HCT116 (cell line): Measurements from ENCODE around the gene WFDC5. TPM values are rescaled to one million over a fixed set of nuclear protein-coding genes. Genes with fewer than 3 reads are reported as not detected.

Experiments
- ATAC-seq: fragments of 200-7000 bp; cut with Tn5 transposase; 2 replicates; pipeline ENCODE4 v1.9.1; 2020; ENCODE audit warnings: mild to moderate bottlenecking, moderate library complexity
- BruUV-seq: library from RNA; stranded (reverse); fragments of 400-500 nt; replicated peaks from 2 replicates; lab custom pipeline; 2021; lab: Mats Ljungman, UMichigan
- CTCF ChIA-PET: fragments of 300-600 bp; sonication (Branson Sonifier 250); formaldehyde crosslinking; loops from one replicate; lab custom pipeline; 2021; ENCODE audit warnings: antibody characterized with exemption; lab: Charles Lee
- POLR2A ChIA-PET: fragments of 300-600, 350-600 bp; sonication (Branson Sonifier 250); formaldehyde crosslinking; loops from one replicate; lab custom pipeline; 2021; ENCODE audit warnings: antibody characterized with exemption; lab: Charles Lee
- RAD21 ChIA-PET, 2 experiments: fragments of 300-600 bp; sonication (Branson Sonifier 250); formaldehyde crosslinking; loops; one replicate each; lab custom pipeline; 2023; ENCODE audit warnings: low total read pairs in 2 of 2; ENCODE audit not compliant: uncharacterized antibody in 2 of 2, unreplicated experiment in 2 of 2, low non-redundant PET in 1 of 2; lab: Charles Lee
- DNase-seq: peaks from one replicate; pipeline ENCODE4 v3.0.0-alpha.2; 2010; ENCODE audit warnings: low read depth, low spot score
- H2AFZ ChIP-seq: fragments of 200-600 bp; shearing (Covaris generic), sonication (generic); 2 replicates; pipeline ENCODE4 v1.6.1; 2017; ENCODE audit warnings: low read depth, mixed run types, mixed read lengths, antibody characterized with exemption, low read length; ENCODE audit not compliant: poor library complexity, severe bottlenecking
- H3K27ac ChIP-seq: 2 replicates; pipeline ENCODE4 v1.5.1; 2012; ENCODE audit warnings: low read depth, low read length
- H3K27me3 ChIP-seq: fragments of 200-600 bp; sonication (generic); 2 replicates; pipeline ENCODE4 v1.6.1; 2016; ENCODE audit warnings: mixed run types, low read length, mixed read lengths; ENCODE audit not compliant: insufficient read depth
- H3K36me3 ChIP-seq, 2 experiments: fragments of 200-500 bp in 1 of 2; fragments of 200-600 bp in 1 of 2; sonication (Bioruptor generic) in 1 of 2; sonication (generic) in 1 of 2; 2 replicates each; pipeline versions ENCODE4 v1.5.1 to v1.6.1; 2014 to 2016; ENCODE audit warnings: low read length in 2 of 2, inconsistent platforms in 1 of 2, mixed read lengths in 1 of 2, mixed run types in 1 of 2; ENCODE audit not compliant: insufficient read depth in 2 of 2, control insufficient read depth in 1 of 2
- H3K4me1 ChIP-seq, 2 experiments: fragments of 200-600 bp in 1 of 2; sonication (generic) in 1 of 2; 2 replicates each; pipeline versions ENCODE4 v1.5.1 to v1.6.1; 2012 to 2017; ENCODE audit warnings: low read length in 2 of 2, inconsistent platforms in 1 of 2, mild to moderate bottlenecking in 1 of 2, mixed read lengths in 1 of 2, mixed run types in 1 of 2, moderate library complexity in 1 of 2; ENCODE audit not compliant: insufficient read depth in 2 of 2, control insufficient read depth in 1 of 2
- H3K4me2 ChIP-seq: fragments of 200-600 bp; sonication (generic); 2 replicates; pipeline ENCODE4 v1.6.1; 2017; ENCODE audit warnings: mixed run types, low read length, mixed read lengths
- H3K4me3 ChIP-seq, 2 experiments: fragments of 200-600 bp in 1 of 2; sonication (generic) in 1 of 2; replicated peaks in 1 of 2; 2 replicates each; pipeline ENCODE4 v1.5.1; 2011 to 2016; ENCODE audit warnings: low read length in 2 of 2, control low read depth in 1 of 2, low read depth in 1 of 2, mild to moderate bottlenecking in 1 of 2, mixed read lengths in 1 of 2, mixed run types in 1 of 2
- H3K79me2 ChIP-seq: fragments of 200-600 bp; sonication (generic); 2 replicates; pipeline ENCODE4 v1.6.1; 2017; ENCODE audit warnings: mild to moderate bottlenecking, mixed run types, low read length, moderate library complexity, mixed read lengths; ENCODE audit not compliant: insufficient read depth
- H3K9ac ChIP-seq: fragments of 200-600 bp; sonication (generic); 2 replicates; pipeline ENCODE4 v1.6.1; 2016; ENCODE audit warnings: low read length, mixed read lengths
- H3K9me2 ChIP-seq: fragments of 200-600 bp; sonication (generic), shearing (Covaris generic); 2 replicates; pipeline ENCODE4 v1.6.1; 2017; ENCODE audit warnings: mixed run types, mild to moderate bottlenecking, moderate library complexity; ENCODE audit not compliant: insufficient read depth
- H3K9me3 ChIP-seq, 2 experiments: fragments of 200-500 bp in 1 of 2; fragments of 200-600 bp in 1 of 2; sonication (Bioruptor generic) in 1 of 2; sonication (generic) in 1 of 2; 2 replicates each; pipeline ENCODE4 v1.6.1; 2014 to 2017; ENCODE audit warnings: low read length in 2 of 2, mixed read lengths in 2 of 2, inconsistent platforms in 1 of 2, low read depth in 1 of 2, mild to moderate bottlenecking in 1 of 2, mixed run types in 1 of 2, moderate library complexity in 1 of 2; ENCODE audit not compliant: control insufficient read depth in 1 of 2, insufficient read depth in 1 of 2
- H4K20me1 ChIP-seq: fragments of 200-600 bp; sonication (generic), shearing (Covaris generic); 2 replicates; pipeline ENCODE4 v1.6.1; 2017; ENCODE audit warnings: mixed run types, mild to moderate bottlenecking, moderate library complexity; ENCODE audit not compliant: insufficient read depth
- CBX3 ChIP-seq: IDR thresholded peaks from 2 replicates; pipeline ENCODE4 v1.6.1; 2012; ENCODE audit warnings: low read depth
- CEBPB ChIP-seq: IDR thresholded peaks from 2 replicates; pipeline ENCODE4 v1.6.1; 2012; ENCODE audit warnings: low read depth
- EZH2 ChIP-seq: fragments of 200-600 bp; sonication (generic); IDR thresholded peaks from 2 replicates; pipeline ENCODE4 v1.6.1; 2017; ENCODE audit warnings: antibody characterized with exemption, mixed run types
- FOSL1 ChIP-seq: IDR thresholded peaks from 2 replicates; pipeline ENCODE4 v1.6.1; 2012; ENCODE audit warnings: low read depth
- RAD21 ChIP-seq: IDR thresholded peaks from 2 replicates; pipeline ENCODE4 v1.6.1; 2012; ENCODE audit warnings: low read depth, mild to moderate bottlenecking
- SIN3A ChIP-seq: IDR thresholded peaks from 2 replicates; pipeline ENCODE4 v1.6.1; 2012; ENCODE audit warnings: low read depth
- SP1 ChIP-seq: IDR thresholded peaks from 2 replicates; pipeline ENCODE4 v1.6.1; 2012; ENCODE audit warnings: low read depth
- SRF ChIP-seq: IDR thresholded peaks from 2 replicates; pipeline ENCODE4 v1.6.1; 2012; ENCODE audit warnings: low read depth
- ZNF274 ChIP-seq: fragments of 200-500 bp; sonication (Bioruptor generic); IDR thresholded peaks from 2 replicates; pipeline ENCODE4 v1.6.1; 2014; ENCODE audit warnings: mild to moderate bottlenecking, low read depth, low read length, inconsistent platforms
- intact Hi-C: fragments of 100-400 bp; cut with micrococcal nuclease; formaldehyde crosslinking; loops from 2 replicates; pipeline ENCODE4 v1.10.0; 2022
- total RNA-seq: library from RNA; stranded (reverse); gene quantifications from one replicate; pipeline ENCODE4 v1.2.1, GENCODE V29; 2021; ENCODE audit not compliant: unreplicated experiment
- TF ChIP-seq, protein P1 (sequence below), 3 experiments: fragments of 200-600 bp in 1 of 3; sonication (generic) in 1 of 3; IDR thresholded peaks in 2 of 3; conservative IDR thresholded peaks in 1 of 3; 2 replicates each; pipeline ENCODE4 v1.5.1; 2012 to 2017; ENCODE audit warnings: low read depth in 2 of 3, low read length in 2 of 3, antibody characterized with exemption in 1 of 3, borderline replicate concordance in 1 of 3, control low read depth in 1 of 3, mild to moderate bottlenecking in 1 of 3, mixed read lengths in 1 of 3, mixed run types in 1 of 3, moderate library complexity in 1 of 3; ENCODE audit not compliant: insufficient read depth in 1 of 3
- TF ChIP-seq, protein P2 (sequence below): IDR thresholded peaks from 2 replicates; pipeline ENCODE4 v1.6.1; 2012; ENCODE audit warnings: low read depth
- TF ChIP-seq, protein P3 (sequence below): IDR thresholded peaks from 2 replicates; pipeline ENCODE4 v1.6.1; 2011; ENCODE audit warnings: mild to moderate bottlenecking, low read length, moderate library complexity; ENCODE audit not compliant: insufficient replicate concordance; ENCODE audit errors: extremely low read depth

Gene WFDC5
- total RNA-seq, 1 experiment from 2014 or later = not detected

DNA sequence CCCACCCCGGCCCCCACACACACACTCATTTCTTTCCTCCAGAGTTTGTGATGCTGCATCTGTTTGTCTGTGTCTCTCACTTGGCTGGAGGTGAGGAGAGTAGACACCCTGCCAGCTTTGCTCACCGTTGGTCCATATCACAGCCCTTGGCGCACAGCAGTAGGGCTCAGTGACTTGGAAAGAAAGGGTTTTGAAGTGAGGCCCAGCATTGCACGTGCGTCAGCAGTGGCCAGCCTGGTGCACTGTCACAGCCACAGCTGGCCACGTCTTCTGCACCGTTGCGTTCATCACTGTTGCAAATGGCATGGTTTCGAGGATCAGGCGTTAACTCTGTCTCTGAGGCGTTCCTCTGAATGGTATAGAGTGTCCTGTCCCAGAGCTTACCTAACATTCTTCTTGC lies 3.7 kb downstream of the WFDC5 start:
- no peak overlapping the region for H2AFZ ChIP-seq
- 0 out of 4 replicates have a peak, but pooled peaks cover 0 to 3% of the 10 kb centered on the region in 2 experiments for H3K4me1 ChIP-seq
- CTCF ChIA-PET = interaction anchor here (0.7 to 4.6 kb wide), 17 partner anchors 7 to 1561 kb away, joined by 3 to 51 read pairs (median 4); partner anchors contain the start of gene WFDC12
- TF ChIP-seq FOSL1 (no peak), SRF (no peak)
- TF ChIP-seq, protein P1, sequence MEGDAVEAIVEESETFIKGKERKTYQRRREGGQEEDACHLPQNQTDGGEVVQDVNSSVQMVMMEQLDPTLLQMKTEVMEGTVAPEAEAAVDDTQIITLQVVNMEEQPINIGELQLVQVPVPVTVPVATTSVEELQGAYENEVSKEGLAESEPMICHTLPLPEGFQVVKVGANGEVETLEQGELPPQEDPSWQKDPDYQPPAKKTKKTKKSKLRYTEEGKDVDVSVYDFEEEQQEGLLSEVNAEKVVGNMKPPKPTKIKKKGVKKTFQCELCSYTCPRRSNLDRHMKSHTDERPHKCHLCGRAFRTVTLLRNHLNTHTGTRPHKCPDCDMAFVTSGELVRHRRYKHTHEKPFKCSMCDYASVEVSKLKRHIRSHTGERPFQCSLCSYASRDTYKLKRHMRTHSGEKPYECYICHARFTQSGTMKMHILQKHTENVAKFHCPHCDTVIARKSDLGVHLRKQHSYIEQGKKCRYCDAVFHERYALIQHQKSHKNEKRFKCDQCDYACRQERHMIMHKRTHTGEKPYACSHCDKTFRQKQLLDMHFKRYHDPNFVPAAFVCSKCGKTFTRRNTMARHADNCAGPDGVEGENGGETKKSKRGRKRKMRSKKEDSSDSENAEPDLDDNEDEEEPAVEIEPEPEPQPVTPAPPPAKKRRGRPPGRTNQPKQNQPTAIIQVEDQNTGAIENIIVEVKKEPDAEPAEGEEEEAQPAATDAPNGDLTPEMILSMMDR (IDR thresholded peaks at IDR 0.05 in 2 of 3, conservative IDR thresholded peaks at IDR 0.05 in 1 of 3; ENCODE audit: borderline replicate concordance in 1 of 3, insufficient read depth in 1 of 3, low read depth in 2 of 3, low read length in 2 of 3) = no peak
- H3K79me2 ChIP-seq = no peaks in the 10 kb centered on the region
- DNase-seq (no peak), ATAC-seq (no peak)
- intact Hi-C loops = no loop called here
- no peak overlapping the region for H3K4me3 ChIP-seq
- no peaks in the 10 kb centered on the region for H4K20me1 ChIP-seq
- no peaks in the 10 kb centered on the region for H3K36me3 ChIP-seq
- H3K27me3 ChIP-seq = no peaks in the 10 kb centered on the region; the same call in 1 of the 2 replicates
- RAD21 ChIA-PET = interaction anchor here (0.7 to 1.2 kb wide), 4 partner anchors 67 to 363 kb away, joined by 3 to 5 read pairs (median 4); no protein-coding TSS in a partner anchor
- H3K9me3 ChIP-seq = no peaks in the 10 kb centered on the region
- POLR2A ChIA-PET = no interaction called here
- no peak overlapping the region for H3K27ac ChIP-seq
- BruUV-seq = no TSS peak
- H3K9ac ChIP-seq = no peak overlapping the region
- no peaks in the 10 kb centered on the region for H3K9me2 ChIP-seq
- H3K4me2 ChIP-seq = no peak overlapping the region

DNA sequence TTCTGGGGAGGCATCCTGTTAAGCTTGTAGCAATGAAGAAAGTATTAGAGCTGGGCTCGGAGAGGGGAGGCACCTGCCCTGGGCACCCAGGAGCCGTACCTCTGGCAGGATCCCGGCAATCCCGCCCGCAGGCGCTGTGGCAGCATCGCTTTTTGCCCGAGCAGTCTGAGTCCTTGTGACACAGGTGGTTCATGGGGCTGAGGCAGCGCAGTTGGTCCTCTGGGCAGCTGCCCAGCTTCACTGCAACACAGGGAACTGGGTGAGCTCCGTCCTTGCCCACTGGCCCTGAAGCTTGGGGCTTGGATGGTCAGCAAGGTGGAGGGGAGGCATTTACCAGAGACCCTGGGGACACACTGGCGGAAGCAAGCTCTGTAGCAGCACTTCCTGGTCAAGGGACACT lies 4.7 kb downstream of the WFDC5 start:
- Histone ChIP-seq H3K4me1 (0 out of 4 replicates have a peak, but pooled peaks cover 0 to 3% of the 10 kb centered on the region in 2 experiments), H2AFZ (no peak overlapping the region), H3K4me2 (no peak overlapping the region), H3K36me3 (no peaks in the 10 kb centered on the region), H3K9me3 (no peaks in the 10 kb centered on the region), H3K9ac (no peak overlapping the region), H3K79me2 (no peaks in the 10 kb centered on the region), H3K27me3 (no peaks in the 10 kb centered on the region; the same call in 1 of the 2 replicates), H3K4me3 (no peak overlapping the region), H3K9me2 (no peaks in the 10 kb centered on the region), H4K20me1 (no peaks in the 10 kb centered on the region), H3K27ac (no peak overlapping the region)
- ChIA-PET CTCF (interaction anchor here (1.0 to 4.6 kb wide), 4 partner anchors 14 to 120 kb away, joined by 4 to 51 read pairs (median 21); no protein-coding TSS in a partner anchor), RAD21 (no interaction called here), POLR2A (no interaction called here)
- TF ChIP-seq, protein P2, sequence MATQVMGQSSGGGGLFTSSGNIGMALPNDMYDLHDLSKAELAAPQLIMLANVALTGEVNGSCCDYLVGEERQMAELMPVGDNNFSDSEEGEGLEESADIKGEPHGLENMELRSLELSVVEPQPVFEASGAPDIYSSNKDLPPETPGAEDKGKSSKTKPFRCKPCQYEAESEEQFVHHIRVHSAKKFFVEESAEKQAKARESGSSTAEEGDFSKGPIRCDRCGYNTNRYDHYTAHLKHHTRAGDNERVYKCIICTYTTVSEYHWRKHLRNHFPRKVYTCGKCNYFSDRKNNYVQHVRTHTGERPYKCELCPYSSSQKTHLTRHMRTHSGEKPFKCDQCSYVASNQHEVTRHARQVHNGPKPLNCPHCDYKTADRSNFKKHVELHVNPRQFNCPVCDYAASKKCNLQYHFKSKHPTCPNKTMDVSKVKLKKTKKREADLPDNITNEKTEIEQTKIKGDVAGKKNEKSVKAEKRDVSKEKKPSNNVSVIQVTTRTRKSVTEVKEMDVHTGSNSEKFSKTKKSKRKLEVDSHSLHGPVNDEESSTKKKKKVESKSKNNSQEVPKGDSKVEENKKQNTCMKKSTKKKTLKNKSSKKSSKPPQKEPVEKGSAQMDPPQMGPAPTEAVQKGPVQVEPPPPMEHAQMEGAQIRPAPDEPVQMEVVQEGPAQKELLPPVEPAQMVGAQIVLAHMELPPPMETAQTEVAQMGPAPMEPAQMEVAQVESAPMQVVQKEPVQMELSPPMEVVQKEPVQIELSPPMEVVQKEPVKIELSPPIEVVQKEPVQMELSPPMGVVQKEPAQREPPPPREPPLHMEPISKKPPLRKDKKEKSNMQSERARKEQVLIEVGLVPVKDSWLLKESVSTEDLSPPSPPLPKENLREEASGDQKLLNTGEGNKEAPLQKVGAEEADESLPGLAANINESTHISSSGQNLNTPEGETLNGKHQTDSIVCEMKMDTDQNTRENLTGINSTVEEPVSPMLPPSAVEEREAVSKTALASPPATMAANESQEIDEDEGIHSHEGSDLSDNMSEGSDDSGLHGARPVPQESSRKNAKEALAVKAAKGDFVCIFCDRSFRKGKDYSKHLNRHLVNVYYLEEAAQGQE = no peak
- no peak for TF ChIP-seq EZH2
- no peak for TF ChIP-seq ZNF274
- no peak for TF ChIP-seq CEBPB
- no peak for TF ChIP-seq FOSL1
- no peak for TF ChIP-seq RAD21
- no peak for TF ChIP-seq SIN3A
- TF ChIP-seq CBX3 = no peak
- TF ChIP-seq, protein P3, sequence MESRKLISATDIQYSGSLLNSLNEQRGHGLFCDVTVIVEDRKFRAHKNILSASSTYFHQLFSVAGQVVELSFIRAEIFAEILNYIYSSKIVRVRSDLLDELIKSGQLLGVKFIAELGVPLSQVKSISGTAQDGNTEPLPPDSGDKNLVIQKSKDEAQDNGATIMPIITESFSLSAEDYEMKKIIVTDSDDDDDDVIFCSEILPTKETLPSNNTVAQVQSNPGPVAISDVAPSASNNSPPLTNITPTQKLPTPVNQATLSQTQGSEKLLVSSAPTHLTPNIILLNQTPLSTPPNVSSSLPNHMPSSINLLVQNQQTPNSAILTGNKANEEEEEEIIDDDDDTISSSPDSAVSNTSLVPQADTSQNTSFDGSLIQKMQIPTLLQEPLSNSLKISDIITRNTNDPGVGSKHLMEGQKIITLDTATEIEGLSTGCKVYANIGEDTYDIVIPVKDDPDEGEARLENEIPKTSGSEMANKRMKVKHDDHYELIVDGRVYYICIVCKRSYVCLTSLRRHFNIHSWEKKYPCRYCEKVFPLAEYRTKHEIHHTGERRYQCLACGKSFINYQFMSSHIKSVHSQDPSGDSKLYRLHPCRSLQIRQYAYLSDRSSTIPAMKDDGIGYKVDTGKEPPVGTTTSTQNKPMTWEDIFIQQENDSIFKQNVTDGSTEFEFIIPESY = no peak
- TF ChIP-seq SP1 = no peak
- ATAC-seq (no peak), DNase-seq (no peak)
- BruUV-seq = no TSS peak
- intact Hi-C loops = no loop called here
